G401.6 (cell line): ENCODE measurements around the gene AIF1L.
"Not testable (repeated sequence)": the region's sequence is repeated elsewhere in the genome, so short reads cannot be mapped to it uniquely, and the experiment has no call there.

ENCODE experiments used
- FAIRE-seq: peaks from 2 replicates; lab custom pipeline; 2012; peaks lifted over from hg19 to GRCh38; lab: Jason Lieb, UNC

AIF1L gene

DNA sequence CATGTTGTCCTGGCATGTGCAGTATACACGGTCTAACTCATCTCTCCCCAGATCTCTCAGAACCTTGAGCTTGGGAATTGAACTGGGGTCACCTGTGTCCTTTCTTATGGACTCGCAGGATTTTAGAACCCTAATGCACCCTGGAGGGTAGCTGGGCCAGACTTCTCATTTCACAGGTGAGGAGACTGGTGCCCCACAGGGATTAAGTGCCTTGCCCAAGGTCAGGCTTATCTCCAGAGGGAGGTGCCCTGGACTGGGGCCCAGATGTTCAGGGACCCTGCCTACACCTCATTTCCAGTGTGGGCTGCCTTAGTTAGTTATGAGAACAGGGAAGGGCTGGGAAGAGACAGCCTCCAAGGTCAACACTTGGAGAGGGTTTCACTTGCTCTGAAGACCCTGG lies 25.0 kb downstream of the AIF1L start:
- FAIRE-seq, result no peak

- FAIRE-seq, result no peak
These were observed 25.8 kb downstream of the AIF1L start for GRCh38 chr9:131122158-131122557.

GRCh38 chr9:131125038-131125287 lies 28.6 kb downstream of the AIF1L start:
- FAIRE-seq, result no peak

- peak; percentile 93 for FAIRE-seq
These were observed 29.1 kb downstream of the AIF1L start, which contains the start of gene NUP214 for GRCh38 chr9:131125288-131126058. TSS of gene NUP214 (plus strand) at chr9:131125586. CDS start at chr9:131125705, 119 bp downstream.

DNA sequence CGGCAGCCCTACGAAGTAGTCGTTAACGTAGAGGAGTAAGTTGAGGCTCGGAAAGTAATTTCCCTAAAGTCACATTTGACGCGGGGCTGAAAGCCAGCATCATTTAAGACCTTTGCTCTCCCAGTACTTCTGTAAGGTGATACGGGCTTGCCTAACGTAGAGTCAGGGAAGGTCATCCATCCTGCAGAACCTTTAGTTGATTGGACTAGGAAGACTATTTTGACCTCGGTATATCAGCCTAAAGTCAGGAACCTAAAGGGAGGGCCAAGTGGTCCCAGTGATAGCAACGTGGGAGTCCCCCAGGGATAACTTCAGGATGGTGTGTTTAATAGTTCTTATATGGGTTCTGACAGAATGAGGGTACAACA lies 29.7 kb downstream of the AIF1L start:
- no peak for FAIRE-seq

- FAIRE-seq, result no peak
These were observed 32.9 kb downstream of the AIF1L start for GRCh38 chr9:131129183-131129582.

- FAIRE-seq, result no peak
These were observed 42.3 kb downstream of the AIF1L start for GRCh38 chr9:131138676-131139075.

- FAIRE-seq, result no peak
These were observed 43.8 kb downstream of the AIF1L start for GRCh38 chr9:131140112-131140511.

DNA sequence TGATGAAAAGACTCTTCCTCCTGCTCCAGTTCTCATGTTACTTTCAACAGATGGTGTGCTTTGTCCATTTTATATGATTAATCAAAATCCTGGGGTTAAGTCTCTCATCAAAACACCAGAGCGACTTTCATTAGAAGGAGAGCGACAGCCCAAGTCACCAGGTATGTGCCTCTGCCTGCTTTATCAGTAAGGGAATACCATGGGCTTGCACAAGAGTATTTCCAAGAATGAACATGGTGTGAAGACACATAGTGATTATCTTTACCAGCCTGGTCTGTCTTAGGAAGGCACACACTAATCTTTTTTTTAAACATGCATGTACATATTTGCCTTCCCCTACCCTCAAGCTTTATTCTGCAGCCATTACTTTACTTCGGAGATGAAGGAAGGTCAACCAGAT lies 44.2 kb downstream of the AIF1L start:
- no peak for FAIRE-seq

DNA sequence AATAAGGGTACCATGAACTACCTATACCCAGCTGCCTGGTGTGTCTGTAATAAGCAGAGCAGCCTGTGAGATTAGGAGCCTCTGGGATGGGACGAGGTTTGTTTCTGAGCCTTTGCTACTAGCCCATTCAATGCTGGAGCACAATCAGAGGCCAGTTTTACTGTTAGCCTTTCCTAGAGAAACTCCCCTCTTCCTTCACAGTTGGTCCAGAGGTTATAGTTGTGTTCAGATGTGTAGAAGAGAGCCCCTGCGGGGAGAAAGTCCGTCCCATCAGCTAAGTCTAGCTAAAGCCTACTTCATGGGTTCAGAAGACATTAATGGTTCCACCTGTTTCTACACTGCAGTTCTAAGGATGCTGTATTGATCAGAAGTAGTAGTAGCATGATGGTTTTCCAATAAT lies 45.8 kb downstream of the AIF1L start:
- no peak for FAIRE-seq

DNA sequence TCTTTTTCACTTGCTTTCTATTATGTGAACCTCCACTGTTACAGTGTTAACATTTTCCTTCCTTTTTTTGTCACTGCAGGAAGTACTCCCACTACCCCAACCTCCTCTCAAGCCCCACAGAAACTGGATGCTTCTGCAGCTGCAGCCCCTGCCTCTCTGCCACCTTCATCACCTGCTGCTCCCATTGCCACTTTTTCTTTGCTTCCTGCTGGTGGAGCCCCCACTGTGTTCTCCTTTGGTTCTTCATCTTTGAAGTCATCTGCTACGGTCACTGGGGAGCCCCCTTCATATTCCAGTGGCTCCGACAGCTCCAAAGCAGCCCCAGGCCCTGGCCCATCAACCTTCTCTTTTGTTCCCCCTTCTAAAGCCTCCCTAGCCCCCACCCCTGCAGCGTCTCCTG lies 47.9 kb downstream of the AIF1L start:
- FAIRE-seq, result no peak

DNA sequence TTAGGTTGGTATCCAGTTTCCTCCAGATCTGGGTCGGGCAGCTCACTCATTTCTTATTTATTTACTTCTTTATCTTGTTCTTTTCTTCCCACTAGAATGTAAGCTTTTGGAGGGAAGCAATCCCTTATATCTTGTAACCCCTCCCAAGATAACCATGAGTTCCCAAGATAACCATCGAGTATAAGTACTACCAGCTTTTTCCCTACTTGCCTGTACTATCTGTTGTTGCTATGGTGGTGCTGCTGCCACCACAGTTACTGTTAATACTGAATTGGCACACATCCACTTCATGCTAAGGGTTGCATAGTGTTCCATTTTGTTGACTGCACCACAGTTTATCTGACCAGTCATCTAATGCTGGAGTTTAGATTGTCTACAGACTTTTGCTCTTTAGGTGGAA lies 48.9 kb downstream of the AIF1L start:
- no peak for FAIRE-seq

DNA sequence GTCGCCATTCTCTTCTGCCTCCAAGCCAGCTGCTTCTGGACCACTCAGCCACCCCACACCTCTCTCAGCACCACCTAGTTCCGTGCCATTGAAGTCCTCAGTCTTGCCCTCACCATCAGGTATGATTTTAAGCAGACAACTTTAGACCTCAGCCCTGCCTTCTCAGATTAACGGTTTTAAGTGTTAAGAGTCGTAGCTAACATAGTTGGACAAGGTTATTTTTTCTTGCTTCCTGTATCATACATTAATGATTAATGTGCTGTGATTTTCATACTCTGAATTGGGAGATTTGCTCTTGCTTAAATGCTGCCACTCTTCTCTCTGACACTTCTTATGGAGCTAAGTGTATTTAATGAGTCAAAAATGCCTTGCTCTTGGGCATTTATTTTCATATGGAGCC lies 49.9 kb downstream of the AIF1L start:
- FAIRE-seq, result no peak

DNA sequence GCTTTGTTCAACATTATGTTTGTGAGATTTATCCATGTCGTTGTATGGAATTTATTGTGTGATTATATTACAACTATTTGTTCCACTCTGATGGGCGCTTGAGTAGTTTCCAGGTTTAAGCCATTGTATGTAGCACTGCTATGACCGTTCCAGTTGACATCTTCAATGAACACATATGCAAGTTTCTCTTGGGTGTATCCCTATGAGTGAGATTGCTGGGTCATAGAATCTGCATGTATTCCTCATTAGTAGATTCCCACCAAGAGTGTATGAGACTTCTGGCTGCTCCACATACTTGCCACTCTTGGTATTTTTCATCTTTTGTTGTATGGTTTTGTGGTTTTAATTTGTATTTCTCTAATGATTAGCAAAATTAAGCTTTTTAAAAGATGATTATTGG lies 51.9 kb downstream of the AIF1L start:
- FAIRE-seq, result no peak

DNA sequence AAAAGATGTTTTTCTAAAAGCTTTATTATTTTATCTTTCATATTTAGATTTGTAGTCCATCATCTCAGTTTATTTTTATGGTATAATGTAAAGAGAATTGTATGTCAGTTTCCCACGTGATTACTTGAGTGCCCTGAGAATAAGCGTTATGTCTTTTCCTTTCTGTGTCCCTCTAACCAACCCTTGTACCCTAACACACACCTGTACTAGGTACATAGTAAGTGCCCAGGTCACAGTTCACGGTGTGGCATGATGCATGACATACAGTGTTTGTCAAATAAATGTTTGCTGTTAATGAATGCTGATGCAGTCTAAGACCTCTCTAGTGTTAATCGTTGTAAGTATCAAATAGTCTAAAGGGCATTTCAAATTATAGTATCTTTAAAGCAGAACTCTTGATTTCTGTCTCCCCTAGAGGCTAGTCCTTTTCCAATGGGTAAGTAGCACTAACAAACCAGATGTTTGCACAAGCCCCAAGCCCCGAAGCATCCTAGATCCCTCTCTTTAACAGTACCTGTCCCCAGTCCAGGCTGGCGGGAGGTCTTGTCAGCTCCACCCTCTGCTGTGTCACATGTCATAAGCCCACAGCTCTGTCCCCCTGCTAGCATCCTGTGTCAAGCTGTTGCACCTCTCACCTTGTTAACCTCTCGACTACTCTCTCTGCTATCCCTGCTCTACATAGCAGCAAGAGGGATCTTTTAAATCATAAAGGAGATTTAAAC lies 52.8 kb downstream of the AIF1L start:
- no peak for FAIRE-seq

GRCh38 chr9:131149688-131150053 lies 53.3 kb downstream of the AIF1L start:
- FAIRE-seq, result no peak

- no peak for FAIRE-seq
These were observed 57.3 kb downstream of the AIF1L start for GRCh38 chr9:131153595-131153994.

DNA sequence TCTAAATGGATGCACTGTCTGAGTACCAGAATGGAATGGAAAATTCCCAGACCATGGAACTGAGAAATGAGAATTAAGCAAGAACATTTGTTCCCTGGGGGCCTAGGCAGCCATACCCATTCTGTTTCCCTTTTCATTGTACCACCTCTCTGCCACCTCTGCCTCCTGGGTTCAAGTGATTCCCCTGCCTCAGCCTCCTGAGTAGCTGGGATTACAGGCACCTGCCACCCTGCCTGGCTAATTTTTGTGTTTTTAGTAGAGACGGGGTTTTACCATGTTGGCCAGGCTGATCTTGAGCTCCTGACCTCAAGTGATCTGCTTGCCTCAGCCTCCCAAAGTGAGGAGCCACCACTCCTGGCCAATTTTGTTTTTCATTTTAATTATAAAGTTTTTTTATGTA lies 62.3 kb downstream of the AIF1L start:
- FAIRE-seq, result not testable (repeated sequence)

- no peak for FAIRE-seq
These were observed 64.2 kb downstream of the AIF1L start for GRCh38 chr9:131160416-131161112.

GRCh38 chr9:131161585-131161984 lies 65.3 kb downstream of the AIF1L start:
- no peak for FAIRE-seq

DNA sequence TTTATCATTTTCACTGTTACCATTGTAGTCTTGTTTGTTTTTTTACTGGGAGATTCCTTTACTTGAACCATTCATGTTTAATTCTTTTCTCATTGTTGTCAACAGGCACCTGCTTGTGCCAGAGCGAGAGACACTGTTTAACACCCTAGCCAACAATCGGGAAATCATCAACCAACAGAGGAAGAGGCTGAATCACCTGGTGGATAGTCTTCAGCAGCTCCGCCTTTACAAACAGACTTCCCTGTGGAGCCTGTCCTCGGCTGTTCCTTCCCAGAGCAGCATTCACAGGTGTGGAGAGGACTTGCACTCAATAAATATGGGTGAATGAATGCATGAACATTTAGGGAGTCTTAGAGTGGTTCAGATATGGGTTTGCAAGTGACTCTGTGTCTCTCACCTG lies 66.6 kb downstream of the AIF1L start:
- no peak for FAIRE-seq

GRCh38 chr9:131165523-131165922 lies 69.2 kb downstream of the AIF1L start:
- no peak for FAIRE-seq

- no peak for FAIRE-seq
These were observed 70.9 kb downstream of the AIF1L start for GRCh38 chr9:131167146-131167692.
